ENCODE results near the gene ABCB11. TPM values are rescaled to one million over a fixed set of nuclear protein-coding genes. Genes with fewer than 3 reads are reported as not detected.

Gene ABCB11
- total RNA-seq, 1 donor from 2014 or later = not detected

DNA sequence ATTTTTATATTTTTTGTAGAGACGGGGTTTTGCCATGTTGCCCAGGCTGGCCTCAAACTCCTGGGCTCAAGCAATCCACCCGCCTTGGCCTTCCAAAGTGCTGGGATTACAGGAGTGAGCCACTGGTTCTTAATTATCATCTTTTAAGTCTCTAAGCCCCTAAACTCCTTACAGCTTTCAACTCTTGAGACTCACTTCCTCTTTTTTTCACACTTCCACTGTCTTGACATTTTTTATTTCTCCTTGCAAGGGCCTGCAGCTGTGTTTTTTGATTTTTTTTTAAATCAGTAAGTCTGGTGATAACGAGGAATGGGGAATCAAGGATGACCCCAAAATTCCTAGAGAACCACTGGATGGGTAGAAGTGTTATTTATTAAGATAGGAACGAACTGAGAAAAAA, 8.6 kb upstream of the ABCB11 start:
- Mint-ChIP-seq H3K36me3 (ENCODE audit: low read depth) (peaks cover 17% of the 10 kb centered on the region), H3K9me3 (ENCODE audit: low read depth) (peaks cover 21% of the 10 kb centered on the region), H3K4me3 (ENCODE audit: unreplicated experiment) (no peak overlapping the region), H3K4me1 (ENCODE audit: low read depth) (peaks cover 4% of the 10 kb centered on the region), H3K27ac (ENCODE audit: unreplicated experiment) (no peak overlapping the region), H3K27me3 (ENCODE audit: low read depth) (no peaks in the 10 kb centered on the region)
- DNase-seq (ENCODE audit: low spot score) = no peak
- TF ChIP-seq, protein P1, sequence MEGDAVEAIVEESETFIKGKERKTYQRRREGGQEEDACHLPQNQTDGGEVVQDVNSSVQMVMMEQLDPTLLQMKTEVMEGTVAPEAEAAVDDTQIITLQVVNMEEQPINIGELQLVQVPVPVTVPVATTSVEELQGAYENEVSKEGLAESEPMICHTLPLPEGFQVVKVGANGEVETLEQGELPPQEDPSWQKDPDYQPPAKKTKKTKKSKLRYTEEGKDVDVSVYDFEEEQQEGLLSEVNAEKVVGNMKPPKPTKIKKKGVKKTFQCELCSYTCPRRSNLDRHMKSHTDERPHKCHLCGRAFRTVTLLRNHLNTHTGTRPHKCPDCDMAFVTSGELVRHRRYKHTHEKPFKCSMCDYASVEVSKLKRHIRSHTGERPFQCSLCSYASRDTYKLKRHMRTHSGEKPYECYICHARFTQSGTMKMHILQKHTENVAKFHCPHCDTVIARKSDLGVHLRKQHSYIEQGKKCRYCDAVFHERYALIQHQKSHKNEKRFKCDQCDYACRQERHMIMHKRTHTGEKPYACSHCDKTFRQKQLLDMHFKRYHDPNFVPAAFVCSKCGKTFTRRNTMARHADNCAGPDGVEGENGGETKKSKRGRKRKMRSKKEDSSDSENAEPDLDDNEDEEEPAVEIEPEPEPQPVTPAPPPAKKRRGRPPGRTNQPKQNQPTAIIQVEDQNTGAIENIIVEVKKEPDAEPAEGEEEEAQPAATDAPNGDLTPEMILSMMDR (IDR thresholded peaks at IDR 0.05) = no peak

DNA sequence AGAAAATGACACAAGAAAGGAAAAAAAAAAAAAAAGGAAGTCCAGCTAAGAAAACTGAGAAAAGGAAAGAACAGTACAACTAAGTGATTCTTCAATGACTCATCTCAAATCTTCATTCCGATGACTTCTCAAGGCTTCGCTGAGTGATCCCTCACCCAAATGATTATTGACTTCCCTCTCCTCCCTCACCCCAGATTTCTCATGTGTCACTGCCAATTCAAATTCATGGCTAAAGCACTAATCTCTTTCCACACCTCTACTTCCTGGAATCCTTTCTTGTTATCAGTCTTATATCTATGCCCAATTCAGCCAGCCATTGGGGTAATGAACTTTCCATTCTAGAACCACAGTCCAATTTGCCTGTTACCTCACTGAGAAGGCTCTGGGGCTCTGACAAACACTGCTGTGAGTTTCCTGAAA, 7.2 kb upstream of the ABCB11 start:
- TF ChIP-seq, protein P1 (IDR thresholded peaks at IDR 0.05) = no peak
- no peak for DNase-seq (ENCODE audit: low spot score)
- Mint-ChIP-seq H3K27me3 (ENCODE audit: low read depth) (no peaks in the 10 kb centered on the region), H3K27ac (ENCODE audit: unreplicated experiment) (no peak overlapping the region), H3K4me3 (ENCODE audit: unreplicated experiment) (no peak overlapping the region), H3K9me3 (ENCODE audit: low read depth) (peaks cover 18% of the 10 kb centered on the region), H3K36me3 (ENCODE audit: low read depth) (peaks cover 15% of the 10 kb centered on the region), H3K4me1 (ENCODE audit: low read depth) (peaks cover 4% of the 10 kb centered on the region)

DNA sequence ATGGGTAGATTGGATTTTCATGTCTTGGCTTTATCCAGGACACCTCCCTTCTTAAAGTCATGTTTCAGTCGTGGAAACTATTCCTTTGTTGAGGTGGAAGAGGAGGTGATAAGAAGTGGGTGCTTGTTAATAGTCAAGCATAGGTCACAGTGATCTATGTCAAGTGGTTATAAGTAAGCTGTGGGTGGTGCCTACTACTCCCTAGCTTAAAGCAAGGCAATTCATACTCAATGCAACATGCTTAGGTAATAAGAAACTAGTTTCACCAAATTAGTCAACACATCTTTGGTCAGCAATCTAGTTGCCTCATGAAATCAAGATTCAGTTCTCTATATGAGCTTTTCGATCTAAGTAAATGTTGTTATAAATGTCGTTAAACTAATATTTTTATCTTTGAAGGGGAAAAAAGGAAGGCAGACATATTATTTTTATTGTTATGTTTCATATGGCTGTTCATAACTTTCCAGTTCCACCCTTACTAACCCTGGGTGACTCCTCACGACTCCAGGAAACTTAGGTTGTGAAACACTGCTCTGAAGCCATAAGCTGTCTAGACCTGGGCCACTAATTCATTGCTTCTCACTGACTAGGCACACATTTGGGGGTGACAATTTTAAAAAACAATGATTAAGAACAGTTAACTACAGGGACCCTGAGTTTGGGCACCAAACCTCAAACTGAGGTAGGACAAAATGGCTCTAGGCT, 5.8 kb upstream of the ABCB11 start:
- Mint-ChIP-seq H3K27me3 (ENCODE audit: low read depth) (no peaks in the 10 kb centered on the region), H3K36me3 (ENCODE audit: low read depth) (peaks cover 2% of the 10 kb centered on the region), H3K4me3 (ENCODE audit: unreplicated experiment) (no peak overlapping the region), H3K27ac (ENCODE audit: unreplicated experiment) (no peak overlapping the region), H3K4me1 (ENCODE audit: low read depth) (peaks cover 4% of the 10 kb centered on the region), H3K9me3 (ENCODE audit: low read depth) (peaks cover 7% of the 10 kb centered on the region)
- no peak for DNase-seq (ENCODE audit: low spot score)
- TF ChIP-seq, protein P1 (IDR thresholded peaks at IDR 0.05) = no peak

DNA sequence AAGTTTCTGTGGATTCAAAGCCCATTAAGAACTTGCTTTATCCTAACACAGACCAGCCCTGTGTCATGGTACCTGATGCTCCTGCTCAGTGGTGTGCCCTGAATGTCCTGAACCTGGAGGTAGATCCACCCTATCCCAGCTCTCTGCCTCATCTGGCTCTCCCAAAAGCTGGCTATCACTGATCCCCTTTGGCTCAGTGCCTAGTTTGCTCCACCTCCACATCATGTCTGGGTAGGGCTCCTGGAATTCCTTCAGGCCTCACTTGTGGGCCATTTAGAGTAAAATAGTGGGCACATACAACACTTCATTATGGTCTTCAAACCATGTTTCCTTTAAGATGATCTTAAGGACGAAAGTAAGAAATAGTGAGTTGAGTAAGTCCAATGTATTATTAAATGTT, 4.8 kb upstream of the ABCB11 start:
- peaks cover 4% of the 10 kb centered on the region for H3K4me1 Mint-ChIP-seq (ENCODE audit: low read depth)
- H3K9me3 Mint-ChIP-seq (ENCODE audit: low read depth) = peaks cover 4% of the 10 kb centered on the region
- TF ChIP-seq, protein P1 (IDR thresholded peaks at IDR 0.05) = no peak
- no peaks in the 10 kb centered on the region for H3K27me3 Mint-ChIP-seq (ENCODE audit: low read depth)
- H3K36me3 Mint-ChIP-seq (ENCODE audit: low read depth) = no peaks in the 10 kb centered on the region
- no peak for DNase-seq (ENCODE audit: low spot score)
- H3K27ac Mint-ChIP-seq (ENCODE audit: unreplicated experiment) = no peak overlapping the region
- no peak overlapping the region for H3K4me3 Mint-ChIP-seq (ENCODE audit: unreplicated experiment)

DNA sequence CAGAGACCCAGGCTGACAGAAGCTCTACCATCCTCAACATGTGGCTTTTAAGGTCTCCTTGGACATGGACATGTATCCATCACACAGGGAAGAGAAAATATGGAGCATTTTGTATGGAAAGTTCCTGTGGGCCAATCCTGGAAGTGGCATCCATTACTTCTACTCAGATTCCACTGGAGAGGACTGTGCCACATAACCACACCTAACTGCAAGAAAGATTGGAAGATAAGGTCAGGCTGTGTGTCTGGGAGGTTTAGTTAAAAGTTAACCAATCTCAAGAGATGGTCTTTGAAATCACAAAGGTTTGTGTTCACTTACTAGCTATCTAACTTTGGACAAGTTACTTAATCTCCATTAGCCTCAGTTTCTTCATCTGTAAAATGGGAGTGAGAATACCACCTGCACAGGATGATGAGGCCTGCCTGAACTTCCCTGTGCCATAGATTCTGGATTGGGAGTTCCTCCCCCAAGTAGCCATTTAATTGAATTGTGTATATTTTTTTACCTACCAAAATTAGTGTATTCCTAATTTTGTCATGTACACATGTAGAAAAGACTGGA, 3.9 kb upstream of the ABCB11 start:
- Mint-ChIP-seq H3K36me3 (ENCODE audit: low read depth) (no peaks in the 10 kb centered on the region), H3K4me3 (ENCODE audit: unreplicated experiment) (no peak overlapping the region), H3K27me3 (ENCODE audit: low read depth) (no peaks in the 10 kb centered on the region), H3K27ac (ENCODE audit: unreplicated experiment) (no peak overlapping the region), H3K4me1 (ENCODE audit: low read depth) (peaks cover 4% of the 10 kb centered on the region), H3K9me3 (ENCODE audit: low read depth) (peaks cover 4% of the 10 kb centered on the region)
- TF ChIP-seq, protein P1 (IDR thresholded peaks at IDR 0.05) = no peak
- no peak for DNase-seq (ENCODE audit: low spot score)
